Sigmoid colon (tissue), 3 donors: ENCODE data around the gene ROPN1.

Experiments used
- POLR2A ChIP-seq, 2 donors: fragments of 450-650 bp; IDR thresholded peaks; one replicate each; pipeline ENCODE4 v1.6.1; 2016; ENCODE audit warnings: antibody characterized with exemption in 2 of 2, mild to moderate bottlenecking in 2 of 2, moderate library complexity in 2 of 2
- TF ChIP-seq, protein P1 (sequence below), 4 experiments: fragments of 450-650 bp in 3 of 4; fragments of 200-600 bp in 1 of 4; IDR thresholded peaks; one replicate each; pipeline ENCODE4 v1.5.1; 2016 to 2019; ENCODE audit warnings: antibody characterized with exemption in 4 of 4, mild to moderate bottlenecking in 3 of 4, moderate library complexity in 2 of 4

DNA sequence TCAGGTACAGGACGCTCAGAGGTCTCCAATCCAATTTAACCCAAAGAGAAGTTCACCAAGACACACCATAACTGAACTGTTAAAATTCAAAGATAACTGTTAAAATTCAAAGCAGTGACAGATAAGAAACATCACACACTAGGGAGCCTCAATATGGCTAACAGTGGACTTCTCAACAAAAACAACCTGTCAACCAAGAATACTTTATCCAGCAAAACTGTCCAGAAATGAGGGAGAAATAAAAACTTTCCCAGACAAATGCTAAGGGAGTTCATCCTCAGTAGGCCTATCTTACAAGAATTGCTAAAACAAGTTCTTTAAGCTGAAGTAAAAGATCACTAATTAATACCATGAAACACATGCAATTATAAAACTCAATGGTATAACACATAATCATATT is 71.5 kb downstream of the ROPN1 start:
- no peak for TF ChIP-seq POLR2A (IDR thresholded peaks at IDR 0.05)
- TF ChIP-seq, protein P1, sequence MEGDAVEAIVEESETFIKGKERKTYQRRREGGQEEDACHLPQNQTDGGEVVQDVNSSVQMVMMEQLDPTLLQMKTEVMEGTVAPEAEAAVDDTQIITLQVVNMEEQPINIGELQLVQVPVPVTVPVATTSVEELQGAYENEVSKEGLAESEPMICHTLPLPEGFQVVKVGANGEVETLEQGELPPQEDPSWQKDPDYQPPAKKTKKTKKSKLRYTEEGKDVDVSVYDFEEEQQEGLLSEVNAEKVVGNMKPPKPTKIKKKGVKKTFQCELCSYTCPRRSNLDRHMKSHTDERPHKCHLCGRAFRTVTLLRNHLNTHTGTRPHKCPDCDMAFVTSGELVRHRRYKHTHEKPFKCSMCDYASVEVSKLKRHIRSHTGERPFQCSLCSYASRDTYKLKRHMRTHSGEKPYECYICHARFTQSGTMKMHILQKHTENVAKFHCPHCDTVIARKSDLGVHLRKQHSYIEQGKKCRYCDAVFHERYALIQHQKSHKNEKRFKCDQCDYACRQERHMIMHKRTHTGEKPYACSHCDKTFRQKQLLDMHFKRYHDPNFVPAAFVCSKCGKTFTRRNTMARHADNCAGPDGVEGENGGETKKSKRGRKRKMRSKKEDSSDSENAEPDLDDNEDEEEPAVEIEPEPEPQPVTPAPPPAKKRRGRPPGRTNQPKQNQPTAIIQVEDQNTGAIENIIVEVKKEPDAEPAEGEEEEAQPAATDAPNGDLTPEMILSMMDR (IDR thresholded peaks at IDR 0.05), result no peak
